ENCODE data around the gene CHRD. TPM values are rescaled to one million over a fixed set of nuclear protein-coding genes. Genes with fewer than 3 reads are reported as not detected.

CHRD gene
- total and polyA plus RNA-seq, 9 of the 15 experiments (the other 6 are each of a cell fraction or from before 2014, with no cell fraction given), result 0.11 to 1.3 (median 0.59) TPM; not detected in 3

DNA sequence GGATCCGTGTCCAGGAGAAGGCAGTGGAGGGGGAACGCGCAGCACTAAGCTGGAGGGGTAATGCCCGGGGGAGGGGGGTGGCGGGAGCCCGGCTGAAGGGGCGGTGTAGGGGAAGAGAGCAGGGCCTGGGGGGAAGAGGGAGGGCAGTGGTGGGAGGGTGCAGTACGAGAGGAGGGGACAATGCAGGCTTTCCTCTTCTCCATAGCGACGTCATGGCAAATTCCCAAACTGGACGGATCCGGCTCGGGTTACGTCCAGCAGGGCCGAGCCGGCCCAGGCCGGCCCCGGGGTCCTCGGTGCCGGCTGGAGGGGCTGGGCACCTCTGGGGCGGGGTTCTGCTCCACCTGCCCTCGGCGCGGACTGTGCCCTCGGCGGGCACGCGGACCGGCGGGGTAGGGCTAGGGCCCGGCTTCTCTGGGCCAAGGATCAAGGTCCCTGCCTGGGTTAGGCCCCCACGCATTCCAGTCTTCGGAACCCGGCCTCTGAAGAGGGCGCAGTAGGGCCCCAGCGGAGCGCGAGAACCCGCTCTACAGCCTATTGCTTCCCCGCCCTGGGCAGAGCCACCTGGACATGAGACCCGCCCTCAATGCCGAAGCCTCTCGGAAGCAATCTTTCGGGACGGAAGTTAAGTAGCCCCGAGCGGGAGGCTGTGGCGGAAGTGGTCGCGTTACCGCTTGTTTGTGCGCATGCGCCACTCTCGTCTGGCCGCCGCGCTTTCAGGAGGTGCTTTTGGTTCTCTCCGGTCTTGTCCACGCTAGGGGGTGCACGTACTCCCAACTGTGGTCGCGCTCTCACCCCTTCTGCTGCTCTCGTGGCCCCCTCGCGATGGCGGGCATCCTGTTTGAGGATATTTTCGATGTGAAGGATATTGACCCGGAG, 16.9 kb upstream of the CHRD start (continued):
- TF ChIP-seq, protein P1, sequence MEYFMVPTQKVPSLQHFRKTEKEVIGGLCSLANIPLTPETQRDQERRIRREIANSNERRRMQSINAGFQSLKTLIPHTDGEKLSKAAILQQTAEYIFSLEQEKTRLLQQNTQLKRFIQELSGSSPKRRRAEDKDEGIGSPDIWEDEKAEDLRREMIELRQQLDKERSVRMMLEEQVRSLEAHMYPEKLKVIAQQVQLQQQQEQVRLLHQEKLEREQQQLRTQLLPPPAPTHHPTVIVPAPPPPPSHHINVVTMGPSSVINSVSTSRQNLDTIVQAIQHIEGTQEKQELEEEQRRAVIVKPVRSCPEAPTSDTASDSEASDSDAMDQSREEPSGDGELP (CRISPR knock-in tag; IDR thresholded peaks at IDR 0.05; ENCODE audit: borderline replicate concordance), result peak; percentile 96
- TF ChIP-seq MYNN (IDR thresholded peaks at IDR 0.05) (peak; percentile 35), MYNN (CRISPR knock-in tag; IDR thresholded peaks at IDR 0.05) (no peak), SNIP1 (IDR thresholded peaks at IDR 0.05; ENCODE audit: low read depth) (no peak), GATAD2A (IDR thresholded peaks at IDR 0.05) (no peak; the same call in 1 of the 2 replicates), CBFB (CRISPR knock-in tag; IDR thresholded peaks at IDR 0.05) (no peak), GABPB2 (CRISPR knock-in tag; conservative IDR thresholded peaks at IDR 0.05) (no peak), ZNF696 (CRISPR knock-in tag; conservative IDR thresholded peaks at IDR 0.05) (no peak), NFYB (IDR thresholded peaks at IDR 0.05; ENCODE audit: extremely low read depth, insufficient read length) (no peak), BDP1 (IDR thresholded peaks at IDR 0.05; ENCODE audit: insufficient read depth, insufficient read length) (no peak), MAFK (IDR thresholded peaks at IDR 0.05; ENCODE audit: low read length) (no peak), GATA2 (CRISPR knock-in tag; IDR thresholded peaks at IDR 0.05) (no peak), SNRNP70 (optimal IDR thresholded peaks at IDR 0.05; ENCODE audit: low read depth, low read length) (no peak), OTX1 (CRISPR knock-in tag; IDR thresholded peaks at IDR 0.05) (no peak)
- TF ChIP-seq, protein P2, sequence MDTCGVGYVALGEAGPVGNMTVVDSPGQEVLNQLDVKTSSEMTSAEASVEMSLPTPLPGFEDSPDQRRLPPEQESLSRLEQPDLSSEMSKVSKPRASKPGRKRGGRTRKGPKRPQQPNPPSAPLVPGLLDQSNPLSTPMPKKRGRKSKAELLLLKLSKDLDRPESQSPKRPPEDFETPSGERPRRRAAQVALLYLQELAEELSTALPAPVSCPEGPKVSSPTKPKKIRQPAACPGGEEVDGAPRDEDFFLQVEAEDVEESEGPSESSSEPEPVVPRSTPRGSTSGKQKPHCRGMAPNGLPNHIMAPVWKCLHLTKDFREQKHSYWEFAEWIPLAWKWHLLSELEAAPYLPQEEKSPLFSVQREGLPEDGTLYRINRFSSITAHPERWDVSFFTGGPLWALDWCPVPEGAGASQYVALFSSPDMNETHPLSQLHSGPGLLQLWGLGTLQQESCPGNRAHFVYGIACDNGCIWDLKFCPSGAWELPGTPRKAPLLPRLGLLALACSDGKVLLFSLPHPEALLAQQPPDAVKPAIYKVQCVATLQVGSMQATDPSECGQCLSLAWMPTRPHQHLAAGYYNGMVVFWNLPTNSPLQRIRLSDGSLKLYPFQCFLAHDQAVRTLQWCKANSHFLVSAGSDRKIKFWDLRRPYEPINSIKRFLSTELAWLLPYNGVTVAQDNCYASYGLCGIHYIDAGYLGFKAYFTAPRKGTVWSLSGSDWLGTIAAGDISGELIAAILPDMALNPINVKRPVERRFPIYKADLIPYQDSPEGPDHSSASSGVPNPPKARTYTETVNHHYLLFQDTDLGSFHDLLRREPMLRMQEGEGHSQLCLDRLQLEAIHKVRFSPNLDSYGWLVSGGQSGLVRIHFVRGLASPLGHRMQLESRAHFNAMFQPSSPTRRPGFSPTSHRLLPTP (IDR thresholded peaks at IDR 0.05; ENCODE audit: borderline replicate concordance, extremely low read depth, insufficient read length), result no peak
- TF ChIP-seq, protein P3, sequence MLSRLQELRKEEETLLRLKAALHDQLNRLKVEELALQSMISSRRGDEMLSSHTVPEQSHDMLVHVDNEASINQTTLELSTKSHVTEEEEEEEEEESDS (CRISPR knock-in tag; IDR thresholded peaks at IDR 0.05), result no peak
- TF ChIP-seq, protein P4, sequence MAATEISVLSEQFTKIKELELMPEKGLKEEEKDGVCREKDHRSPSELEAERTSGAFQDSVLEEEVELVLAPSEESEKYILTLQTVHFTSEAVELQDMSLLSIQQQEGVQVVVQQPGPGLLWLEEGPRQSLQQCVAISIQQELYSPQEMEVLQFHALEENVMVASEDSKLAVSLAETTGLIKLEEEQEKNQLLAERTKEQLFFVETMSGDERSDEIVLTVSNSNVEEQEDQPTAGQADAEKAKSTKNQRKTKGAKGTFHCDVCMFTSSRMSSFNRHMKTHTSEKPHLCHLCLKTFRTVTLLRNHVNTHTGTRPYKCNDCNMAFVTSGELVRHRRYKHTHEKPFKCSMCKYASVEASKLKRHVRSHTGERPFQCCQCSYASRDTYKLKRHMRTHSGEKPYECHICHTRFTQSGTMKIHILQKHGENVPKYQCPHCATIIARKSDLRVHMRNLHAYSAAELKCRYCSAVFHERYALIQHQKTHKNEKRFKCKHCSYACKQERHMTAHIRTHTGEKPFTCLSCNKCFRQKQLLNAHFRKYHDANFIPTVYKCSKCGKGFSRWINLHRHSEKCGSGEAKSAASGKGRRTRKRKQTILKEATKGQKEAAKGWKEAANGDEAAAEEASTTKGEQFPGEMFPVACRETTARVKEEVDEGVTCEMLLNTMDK (IDR thresholded peaks at IDR 0.05; ENCODE audit: borderline replicate concordance, insufficient read depth, low read depth, low read length, poor library complexity, severe bottlenecking), result peak; percentile 91
- TF ChIP-seq, protein P5, sequence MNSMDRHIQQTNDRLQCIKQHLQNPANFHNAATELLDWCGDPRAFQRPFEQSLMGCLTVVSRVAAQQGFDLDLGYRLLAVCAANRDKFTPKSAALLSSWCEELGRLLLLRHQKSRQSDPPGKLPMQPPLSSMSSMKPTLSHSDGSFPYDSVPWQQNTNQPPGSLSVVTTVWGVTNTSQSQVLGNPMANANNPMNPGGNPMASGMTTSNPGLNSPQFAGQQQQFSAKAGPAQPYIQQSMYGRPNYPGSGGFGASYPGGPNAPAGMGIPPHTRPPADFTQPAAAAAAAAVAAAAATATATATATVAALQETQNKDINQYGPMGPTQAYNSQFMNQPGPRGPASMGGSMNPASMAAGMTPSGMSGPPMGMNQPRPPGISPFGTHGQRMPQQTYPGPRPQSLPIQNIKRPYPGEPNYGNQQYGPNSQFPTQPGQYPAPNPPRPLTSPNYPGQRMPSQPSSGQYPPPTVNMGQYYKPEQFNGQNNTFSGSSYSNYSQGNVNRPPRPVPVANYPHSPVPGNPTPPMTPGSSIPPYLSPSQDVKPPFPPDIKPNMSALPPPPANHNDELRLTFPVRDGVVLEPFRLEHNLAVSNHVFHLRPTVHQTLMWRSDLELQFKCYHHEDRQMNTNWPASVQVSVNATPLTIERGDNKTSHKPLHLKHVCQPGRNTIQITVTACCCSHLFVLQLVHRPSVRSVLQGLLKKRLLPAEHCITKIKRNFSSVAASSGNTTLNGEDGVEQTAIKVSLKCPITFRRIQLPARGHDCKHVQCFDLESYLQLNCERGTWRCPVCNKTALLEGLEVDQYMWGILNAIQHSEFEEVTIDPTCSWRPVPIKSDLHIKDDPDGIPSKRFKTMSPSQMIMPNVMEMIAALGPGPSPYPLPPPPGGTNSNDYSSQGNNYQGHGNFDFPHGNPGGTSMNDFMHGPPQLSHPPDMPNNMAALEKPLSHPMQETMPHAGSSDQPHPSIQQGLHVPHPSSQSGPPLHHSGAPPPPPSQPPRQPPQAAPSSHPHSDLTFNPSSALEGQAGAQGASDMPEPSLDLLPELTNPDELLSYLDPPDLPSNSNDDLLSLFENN (IDR thresholded peaks at IDR 0.05; ENCODE audit: low read depth in 2 of 2, low read length in 2 of 2), result no peak

All from K562 (cell line).